Endothelial cell (in vitro differentiated cells): ENCODE data around the gene GLTPD2. TPM values are rescaled to one million over a fixed set of nuclear protein-coding genes. Genes with fewer than 3 reads are reported as not detected.
A peak's percentile ranks its signal among the peaks of the same experiment; 100 is the strongest.

Source experiments
- DNase-seq: peaks from one replicate; pipeline ENCODE4 v3.0.0; 2021; ENCODE audit warnings: low spot score
- H3K27ac Mint-ChIP-seq: one replicate; pipeline ENCODE4 v1.8.0; 2021; ENCODE audit warnings: mixed read lengths, inconsistent platforms; ENCODE audit not compliant: unreplicated experiment
- H3K27me3 Mint-ChIP-seq: one replicate; pipeline ENCODE4 v1.8.0; 2021; ENCODE audit warnings: mild to moderate bottlenecking, moderate library complexity, mixed read lengths, inconsistent platforms; ENCODE audit not compliant: unreplicated experiment
- H3K36me3 Mint-ChIP-seq: one replicate; pipeline ENCODE4 v1.8.0; 2021; ENCODE audit warnings: mild to moderate bottlenecking, low read depth, mixed read lengths, inconsistent platforms; ENCODE audit not compliant: unreplicated experiment
- H3K4me1 Mint-ChIP-seq: one replicate; pipeline ENCODE4 v1.8.0; 2021; ENCODE audit warnings: mild to moderate bottlenecking, mixed read lengths, inconsistent platforms; ENCODE audit not compliant: unreplicated experiment
- H3K4me3 Mint-ChIP-seq: one replicate; pipeline ENCODE4 v1.8.0; 2021; ENCODE audit warnings: mild to moderate bottlenecking, mixed read lengths, inconsistent platforms; ENCODE audit not compliant: unreplicated experiment
- H3K9me3 Mint-ChIP-seq: one replicate; pipeline ENCODE4 v1.8.0; 2021; ENCODE audit warnings: mixed read lengths, inconsistent platforms; ENCODE audit not compliant: unreplicated experiment
- total RNA-seq: library from RNA; stranded (reverse); fragmentation: NEBNext Ultra II Directional; extraction: Animal tissue kit (Norgen Biotek cat#: 25700); gene quantifications from one replicate; pipeline ENCODE4 v1.2.1, GENCODE V29; 2021; ENCODE audit not compliant: unreplicated experiment
- TF ChIP-seq, protein P1 (sequence below): fragments of 200-600 bp; sonication (generic); IDR thresholded peaks from one replicate; pipeline ENCODE4 v1.5.0; 2021; ENCODE audit warnings: antibody characterized with exemption; ENCODE audit not compliant: unreplicated experiment

The GLTPD2 gene
- total RNA-seq, 1 donor from 2014 or later: not detected

DNA sequence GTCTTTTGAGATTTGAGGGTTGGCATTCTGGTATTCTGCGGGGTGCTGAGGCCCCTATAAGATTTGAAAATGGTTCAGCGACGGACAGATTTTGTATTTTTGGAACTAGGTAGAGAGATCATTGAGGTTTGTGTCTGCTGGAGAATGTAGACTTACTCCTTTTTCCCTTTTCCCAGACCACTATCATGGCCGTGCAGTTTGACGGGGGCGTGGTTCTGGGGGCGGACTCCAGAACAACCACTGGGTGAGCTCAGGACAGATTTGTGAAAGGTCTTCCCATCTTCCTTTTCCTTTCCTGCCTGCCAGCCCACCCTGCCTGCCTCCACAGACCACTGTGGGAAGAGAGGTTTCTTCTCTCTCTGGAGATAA, 7.8 kb downstream of the GLTPD2 start:
- Mint-ChIP-seq H3K4me3 (peak overlapping the region; percentile 100), H3K27me3 (peaks cover 6% of the 10 kb centered on the region), H3K36me3 (peaks cover 22% of the 10 kb centered on the region), H3K9me3 (no peaks in the 10 kb centered on the region), H3K27ac (peak overlapping the region; percentile 96), H3K4me1 (peaks cover 15% of the 10 kb centered on the region)
- DNase-seq: peak; percentile 64
- TF ChIP-seq, protein P1, sequence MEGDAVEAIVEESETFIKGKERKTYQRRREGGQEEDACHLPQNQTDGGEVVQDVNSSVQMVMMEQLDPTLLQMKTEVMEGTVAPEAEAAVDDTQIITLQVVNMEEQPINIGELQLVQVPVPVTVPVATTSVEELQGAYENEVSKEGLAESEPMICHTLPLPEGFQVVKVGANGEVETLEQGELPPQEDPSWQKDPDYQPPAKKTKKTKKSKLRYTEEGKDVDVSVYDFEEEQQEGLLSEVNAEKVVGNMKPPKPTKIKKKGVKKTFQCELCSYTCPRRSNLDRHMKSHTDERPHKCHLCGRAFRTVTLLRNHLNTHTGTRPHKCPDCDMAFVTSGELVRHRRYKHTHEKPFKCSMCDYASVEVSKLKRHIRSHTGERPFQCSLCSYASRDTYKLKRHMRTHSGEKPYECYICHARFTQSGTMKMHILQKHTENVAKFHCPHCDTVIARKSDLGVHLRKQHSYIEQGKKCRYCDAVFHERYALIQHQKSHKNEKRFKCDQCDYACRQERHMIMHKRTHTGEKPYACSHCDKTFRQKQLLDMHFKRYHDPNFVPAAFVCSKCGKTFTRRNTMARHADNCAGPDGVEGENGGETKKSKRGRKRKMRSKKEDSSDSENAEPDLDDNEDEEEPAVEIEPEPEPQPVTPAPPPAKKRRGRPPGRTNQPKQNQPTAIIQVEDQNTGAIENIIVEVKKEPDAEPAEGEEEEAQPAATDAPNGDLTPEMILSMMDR: no peak

DNA sequence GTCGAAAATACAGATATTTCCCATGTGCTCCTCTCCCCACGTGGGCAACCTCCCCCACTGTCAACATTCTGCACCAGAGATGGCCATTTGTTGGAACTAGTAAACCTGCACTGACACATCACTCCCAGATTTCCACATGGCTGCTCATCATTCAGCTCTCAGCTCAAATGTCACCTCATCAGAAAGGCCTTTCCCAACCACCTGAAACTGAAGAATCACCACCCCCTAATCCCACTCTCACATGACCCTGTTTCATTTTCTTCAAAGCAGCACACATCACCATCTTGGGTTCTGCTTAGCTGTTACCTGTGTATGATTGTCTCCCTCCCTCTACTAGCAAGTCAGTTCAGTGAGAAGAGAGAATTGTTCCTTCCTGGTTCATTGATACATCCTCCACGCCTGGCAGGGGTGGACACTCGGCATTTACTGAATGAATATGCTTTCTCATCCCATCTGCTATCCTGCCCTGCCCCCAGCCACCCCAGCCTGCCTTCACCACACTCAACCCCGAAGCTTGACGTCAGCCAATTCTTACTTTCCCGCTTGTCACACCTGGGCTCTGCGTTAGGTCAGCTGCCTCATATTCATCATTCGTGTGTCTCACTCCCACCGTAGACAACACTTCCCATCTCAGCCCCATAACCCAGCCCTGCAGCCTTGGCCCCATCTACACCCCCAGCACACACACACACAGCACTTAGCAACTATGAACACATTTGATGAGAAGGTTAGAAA, 11.9 kb downstream of the GLTPD2 start:
- Mint-ChIP-seq H3K27me3 (peaks cover 11% of the 10 kb centered on the region), H3K4me3 (no peak overlapping the region), H3K9me3 (no peaks in the 10 kb centered on the region), H3K4me1 (peaks cover 15% of the 10 kb centered on the region), H3K27ac (no peak overlapping the region), H3K36me3 (peaks cover 22% of the 10 kb centered on the region)
- DNase-seq: no peak
- TF ChIP-seq, protein P1: no peak

DNA sequence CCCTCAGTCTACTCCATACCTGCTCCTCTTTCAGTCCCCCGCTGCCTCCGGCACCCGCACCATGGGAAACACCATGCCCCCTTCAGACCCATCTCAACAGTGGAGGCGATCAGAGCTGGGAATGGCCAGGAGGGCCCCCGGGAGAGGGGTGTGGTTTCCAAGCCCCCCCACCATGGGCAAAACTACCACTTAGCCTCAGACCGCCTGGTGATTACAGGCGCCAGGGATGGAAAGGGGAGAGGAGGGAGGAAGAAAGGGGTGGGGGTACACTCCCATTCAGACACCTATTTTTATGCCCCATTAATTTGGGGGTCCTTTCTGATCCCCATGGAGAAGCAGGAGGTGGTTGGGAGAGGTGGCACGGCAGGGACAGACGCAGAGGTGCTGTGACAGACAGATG, 13.5 kb downstream of the GLTPD2 start, which contains the start of gene C17orf114:
Gene C17orf114 (minus strand): TSS at position 101 of the 400 bp plus-strand sequence.
- H3K4me3 Mint-ChIP-seq: no peak within 1 kb of the TSS
- no peak for DNase-seq
- H3K4me1 Mint-ChIP-seq: peaks cover 9% of the 10 kb centered on the region
- no peak within 1 kb of the TSS for H3K27ac Mint-ChIP-seq
- H3K36me3 Mint-ChIP-seq: peaks cover 18% of the 10 kb centered on the region
- no peaks in the 10 kb centered on the region for H3K9me3 Mint-ChIP-seq
- TF ChIP-seq, protein P1: no peak
- peaks cover 14% of the 10 kb centered on the region for H3K27me3 Mint-ChIP-seq

DNA sequence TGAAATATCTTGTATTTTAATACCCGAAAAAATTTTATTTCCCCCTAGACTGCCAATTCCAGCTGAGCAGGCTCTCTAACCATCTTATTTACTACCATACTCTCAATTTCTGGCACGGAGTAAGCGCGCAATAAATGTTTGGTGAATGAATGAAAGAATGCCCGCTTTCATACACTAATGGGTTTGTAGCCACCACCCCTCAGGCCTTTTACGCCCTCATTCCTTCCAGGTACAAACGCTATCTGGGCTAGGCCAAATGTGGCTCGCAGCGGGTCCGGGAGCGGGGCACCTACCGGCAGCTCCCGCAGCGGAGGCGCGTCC, 17.7 kb downstream of the GLTPD2 start:
- TF ChIP-seq, protein P1: no peak
- Mint-ChIP-seq H3K27ac (no peak overlapping the region), H3K4me3 (peak overlapping the region; percentile 93), H3K4me1 (peaks cover 11% of the 10 kb centered on the region), H3K36me3 (peaks cover 22% of the 10 kb centered on the region), H3K27me3 (peaks cover 12% of the 10 kb centered on the region), H3K9me3 (no peaks in the 10 kb centered on the region)
- no peak for DNase-seq

DNA sequence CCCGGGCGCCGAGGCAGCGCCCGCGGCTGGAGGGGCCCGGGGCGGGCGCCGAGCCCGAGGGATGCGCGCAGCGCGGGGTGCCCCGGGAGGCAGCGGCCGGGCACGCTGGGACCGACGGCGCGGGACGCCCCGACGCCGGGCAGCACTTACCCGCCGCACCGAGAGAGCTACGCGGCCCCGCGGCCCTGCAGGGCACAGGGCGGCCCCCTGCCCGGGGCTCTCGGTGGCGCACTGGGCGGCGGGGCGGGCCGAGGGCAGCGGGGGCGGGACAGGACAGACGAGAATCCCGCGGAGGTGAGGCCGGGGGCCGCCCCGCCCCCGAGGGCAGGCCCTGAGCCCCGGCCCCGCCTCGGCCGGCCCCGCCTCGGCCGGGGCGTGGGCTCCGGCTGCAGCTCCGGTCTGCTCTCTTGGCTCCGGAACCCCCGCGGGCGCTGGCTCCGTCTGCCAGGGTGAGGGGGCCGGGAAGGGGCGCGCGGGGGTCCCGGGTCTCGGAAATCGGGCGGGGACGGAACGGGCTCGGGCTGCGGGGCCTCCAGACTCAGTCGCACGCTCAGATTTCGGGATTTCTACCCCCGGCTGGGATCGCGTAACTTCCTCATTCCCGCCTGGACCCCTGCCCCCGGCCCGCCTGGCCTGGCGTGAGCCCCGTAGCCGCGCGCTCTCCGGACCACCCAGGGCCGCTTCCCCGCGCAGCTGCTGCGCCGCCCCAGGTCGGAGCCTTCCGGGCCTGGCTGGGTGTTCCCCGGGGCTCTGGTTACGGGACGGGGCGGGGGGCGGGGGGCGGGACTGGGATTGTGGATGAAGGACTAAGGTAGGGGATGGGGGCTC, 18.2 kb downstream of the GLTPD2 start, which contains the start of gene PLD2:
Gene PLD2 (plus strand): TSS at position 376 of the 828 bp plus-strand sequence. CDS start 621 bp downstream, outside the sequence.
- DNase-seq: peak; percentile 90
- Mint-ChIP-seq H3K4me3 (peak within 1 kb of the TSS; percentile 96), H3K36me3 (peaks cover 22% of the 10 kb centered on the region), H3K9me3 (no peaks in the 10 kb centered on the region), H3K27me3 (peaks cover 12% of the 10 kb centered on the region), H3K4me1 (peaks cover 11% of the 10 kb centered on the region), H3K27ac (no peak within 1 kb of the TSS)
- TF ChIP-seq, protein P1: no peak
